ENCODE measurements around the gene KRTCAP2.

Gene KRTCAP2

GRCh38 chr1:155187456-155187891 is 14.4 kb upstream of the KRTCAP2 start:
- Histone ChIP-seq H3F3A (ENCODE audit: insufficient read depth, low read length) (no peaks in the 10 kb centered on the region), H4K20me1 (ENCODE audit: insufficient read depth, low read length) (no peaks in the 10 kb centered on the region), H3K9me2 (replicated peaks; ENCODE audit: insufficient read depth, low read length) (no peaks in the 10 kb centered on the region), H3K27me3 (replicated peaks; ENCODE audit: insufficient read depth, low read length) (peaks cover 32% of the 10 kb centered on the region), H3K36me3 (replicated peaks; ENCODE audit: insufficient read depth, low read length) (no peaks in the 10 kb centered on the region), H3K27ac (ENCODE audit: low read length) (no peak overlapping the region), H3K4me2 (ENCODE audit: low read depth, low read length) (no peak overlapping the region), H3K9ac (ENCODE audit: low read length) (no peak overlapping the region), H3K9me3 (replicated peaks; ENCODE audit: insufficient read depth, low read length) (no peaks in the 10 kb centered on the region), H2AFZ (ENCODE audit: low read length) (no peak overlapping the region), H3K4me3 (ENCODE audit: low read length) (no peak overlapping the region), H3K4me1 (ENCODE audit: low read length) (peaks cover 13% of the 10 kb centered on the region), H3K79me2 (ENCODE audit: low read length) (no peaks in the 10 kb centered on the region)
- TF ChIP-seq CTCF (IDR thresholded peaks at IDR 0.05; ENCODE audit: low read length) (no peak), EZH2phosphoT487 (IDR thresholded peaks at IDR 0.05; ENCODE audit: low read length) (no peak), EZH2 (optimal IDR thresholded peaks at IDR 0.05; ENCODE audit: low read depth, low read length) (no peak)
- peak; percentile 5 for DNase-seq

GRCh38 chr1:155186794-155187455 is 13.8 kb upstream of the KRTCAP2 start:
- no peak overlapping the region for H3K27ac ChIP-seq (ENCODE audit: low read length)
- no peaks in the 10 kb centered on the region for H3K9me3 ChIP-seq (replicated peaks; ENCODE audit: insufficient read depth, low read length)
- no peak for DNase-seq
- peaks cover 32% of the 10 kb centered on the region; the same call in 1 of the 2 replicates for H3K27me3 ChIP-seq (replicated peaks; ENCODE audit: insufficient read depth, low read length)
- H3K9me2 ChIP-seq (replicated peaks; ENCODE audit: insufficient read depth, low read length): no peaks in the 10 kb centered on the region
- no peak overlapping the region for H3K4me3 ChIP-seq (ENCODE audit: low read length)
- H3K4me1 ChIP-seq (ENCODE audit: low read length): peaks cover 13% of the 10 kb centered on the region
- no peaks in the 10 kb centered on the region for H3F3A ChIP-seq (ENCODE audit: insufficient read depth, low read length)
- TF ChIP-seq CTCF (IDR thresholded peaks at IDR 0.05; ENCODE audit: low read length) (no peak), EZH2 (optimal IDR thresholded peaks at IDR 0.05; ENCODE audit: low read depth, low read length) (no peak), EZH2phosphoT487 (IDR thresholded peaks at IDR 0.05; ENCODE audit: low read length) (no peak)
- no peaks in the 10 kb centered on the region for H3K79me2 ChIP-seq (ENCODE audit: low read length)
- no peaks in the 10 kb centered on the region for H3K36me3 ChIP-seq (replicated peaks; ENCODE audit: insufficient read depth, low read length)
- H4K20me1 ChIP-seq (ENCODE audit: insufficient read depth, low read length): no peaks in the 10 kb centered on the region
- H3K9ac ChIP-seq (ENCODE audit: low read length): no peak overlapping the region
- H2AFZ ChIP-seq (ENCODE audit: low read length): no peak overlapping the region
- no peak overlapping the region for H3K4me2 ChIP-seq (ENCODE audit: low read depth, low read length)

- Histone ChIP-seq H3K4me2 (ENCODE audit: low read depth, low read length) (no peak overlapping the region), H3K9me3 (replicated peaks; ENCODE audit: insufficient read depth, low read length) (no peaks in the 10 kb centered on the region)
Measured at GRCh38 chr1:155186067-155186793, 13.1 kb upstream of the KRTCAP2 start.

More at GRCh38 chr1:155186067-155186793, 13.1 kb upstream of the KRTCAP2 start:
- Histone ChIP-seq H3K4me1 (ENCODE audit: low read length) (peaks cover 13% of the 10 kb centered on the region), H3K36me3 (replicated peaks; ENCODE audit: insufficient read depth, low read length) (no peaks in the 10 kb centered on the region), H3K27ac (ENCODE audit: low read length) (no peak overlapping the region), H3K4me3 (ENCODE audit: low read length) (no peak overlapping the region), H3K9me2 (replicated peaks; ENCODE audit: insufficient read depth, low read length) (no peaks in the 10 kb centered on the region), H2AFZ (ENCODE audit: low read length) (no peak overlapping the region), H3K79me2 (ENCODE audit: low read length) (no peaks in the 10 kb centered on the region), H4K20me1 (ENCODE audit: insufficient read depth, low read length) (no peaks in the 10 kb centered on the region), H3K27me3 (replicated peaks; ENCODE audit: insufficient read depth, low read length) (peaks cover 37% of the 10 kb centered on the region), H3K9ac (ENCODE audit: low read length) (no peak overlapping the region), H3F3A (ENCODE audit: insufficient read depth, low read length) (no peaks in the 10 kb centered on the region)
- TF ChIP-seq EZH2 (optimal IDR thresholded peaks at IDR 0.05; ENCODE audit: low read depth, low read length) (no peak), CTCF (IDR thresholded peaks at IDR 0.05; ENCODE audit: low read length) (no peak), EZH2phosphoT487 (IDR thresholded peaks at IDR 0.05; ENCODE audit: low read length) (no peak)
- peak; percentile 5 for DNase-seq
